Neural crest cell (in vitro differentiated cells): ENCODE measurements around the gene SLC13A3. TPM values are rescaled to one million over a fixed set of nuclear protein-coding genes. Genes with fewer than 3 reads are reported as not detected.

Source experiments
- DNase-seq: peaks from one replicate; pipeline ENCODE4 v3.0.0; 2021; ENCODE audit warnings: low read depth, mixed read lengths, low spot score
- H3K27ac Mint-ChIP-seq: one replicate; pipeline ENCODE4 v1.8.0; 2021; ENCODE audit warnings: mild to moderate bottlenecking, mixed read lengths; ENCODE audit not compliant: unreplicated experiment
- H3K27me3 Mint-ChIP-seq: 2 replicates; pipeline ENCODE4 v1.8.0; 2021; ENCODE audit warnings: low read depth, mild to moderate bottlenecking, mixed read lengths
- H3K36me3 Mint-ChIP-seq: 2 replicates; pipeline ENCODE4 v1.8.0; 2021; ENCODE audit warnings: low read depth, mild to moderate bottlenecking, mixed read lengths
- H3K4me1 Mint-ChIP-seq: 2 replicates; pipeline ENCODE4 v1.8.0; 2021; ENCODE audit warnings: mixed read lengths
- H3K4me3 Mint-ChIP-seq: one replicate; pipeline ENCODE4 v1.8.0; 2021; ENCODE audit warnings: mild to moderate bottlenecking, mixed read lengths
- H3K9me3 Mint-ChIP-seq: 2 replicates; pipeline ENCODE4 v1.8.0; 2021; ENCODE audit warnings: mixed read lengths
- CTCF ChIP-seq: fragments of 200-600 bp; sonication (generic); conservative IDR thresholded peaks from 2 replicates; pipeline ENCODE4 v1.5.0; 2021; ENCODE audit warnings: antibody characterized with exemption, mild to moderate bottlenecking
- total RNA-seq: library from RNA; stranded (reverse); gene quantifications from 2 replicates; pipeline ENCODE4 v1.2.1, GENCODE V29; 2021

SLC13A3 gene
- total RNA-seq, 1 donor from 2014 or later, result 6.7 TPM

DNA sequence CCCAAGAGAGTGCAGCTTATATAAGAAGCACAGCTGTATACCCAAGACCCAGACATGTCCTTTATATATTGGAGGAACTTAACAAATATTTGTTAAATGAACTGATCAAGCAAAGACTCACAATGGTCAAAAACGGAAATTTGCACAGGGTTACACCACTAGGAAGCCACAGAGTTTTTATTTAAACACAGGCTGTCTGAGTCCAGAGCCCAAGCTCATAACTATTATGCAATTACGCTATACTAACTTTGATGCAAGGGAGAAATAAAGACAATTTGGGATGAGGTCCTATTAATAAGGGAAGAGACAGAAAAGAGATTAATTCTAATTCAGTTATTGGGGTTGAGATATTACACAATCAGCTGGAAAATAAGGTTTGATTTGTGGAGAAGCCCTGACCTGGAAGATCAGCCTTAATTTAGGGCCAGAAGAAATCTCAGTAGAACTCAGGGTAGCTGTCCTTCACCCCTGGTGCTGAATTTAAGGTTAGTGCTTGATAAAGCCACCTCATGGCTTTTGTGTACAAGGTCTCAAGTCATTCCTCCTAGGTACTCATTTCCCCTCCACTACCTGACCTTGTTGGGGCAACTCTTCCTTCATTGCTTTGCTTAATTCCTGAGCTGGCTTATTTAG is 127.4 kb downstream of the SLC13A3 start:
- no peaks in the 10 kb centered on the region for H3K9me3 Mint-ChIP-seq
- no peak for TF ChIP-seq CTCF
- no peak overlapping the region for H3K27ac Mint-ChIP-seq
- peaks cover 63% of the 10 kb centered on the region for H3K27me3 Mint-ChIP-seq
- H3K4me3 Mint-ChIP-seq, result no peak overlapping the region
- DNase-seq, result no peak
- no peaks in the 10 kb centered on the region for H3K36me3 Mint-ChIP-seq
- no peaks in the 10 kb centered on the region for H3K4me1 Mint-ChIP-seq

DNA sequence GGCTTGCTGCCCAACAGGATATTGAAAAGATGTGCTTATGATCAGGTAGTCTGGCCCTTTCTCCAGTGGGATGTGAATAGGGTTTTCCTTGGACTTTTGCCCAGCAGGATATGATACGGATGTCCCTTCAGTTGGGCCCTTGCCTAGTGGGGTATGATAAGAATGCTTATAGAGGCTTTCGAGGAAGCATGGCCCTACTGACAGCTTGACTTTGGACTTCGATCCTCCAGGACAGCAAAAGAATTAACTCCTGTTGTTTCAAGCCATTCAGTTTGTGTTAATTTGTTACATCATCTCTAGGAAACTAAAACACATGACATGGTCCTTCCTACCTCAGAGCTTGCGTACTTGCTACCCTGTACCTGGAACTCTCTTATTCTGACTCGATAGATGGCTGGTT is 128.2 kb downstream of the SLC13A3 start:
- no peak for DNase-seq
- Mint-ChIP-seq H3K4me1 (no peaks in the 10 kb centered on the region), H3K27me3 (peaks cover 60% of the 10 kb centered on the region), H3K36me3 (no peaks in the 10 kb centered on the region), H3K27ac (peak overlapping the region; percentile 14), H3K4me3 (no peak overlapping the region), H3K9me3 (no peaks in the 10 kb centered on the region)
- no peak for TF ChIP-seq CTCF

DNA sequence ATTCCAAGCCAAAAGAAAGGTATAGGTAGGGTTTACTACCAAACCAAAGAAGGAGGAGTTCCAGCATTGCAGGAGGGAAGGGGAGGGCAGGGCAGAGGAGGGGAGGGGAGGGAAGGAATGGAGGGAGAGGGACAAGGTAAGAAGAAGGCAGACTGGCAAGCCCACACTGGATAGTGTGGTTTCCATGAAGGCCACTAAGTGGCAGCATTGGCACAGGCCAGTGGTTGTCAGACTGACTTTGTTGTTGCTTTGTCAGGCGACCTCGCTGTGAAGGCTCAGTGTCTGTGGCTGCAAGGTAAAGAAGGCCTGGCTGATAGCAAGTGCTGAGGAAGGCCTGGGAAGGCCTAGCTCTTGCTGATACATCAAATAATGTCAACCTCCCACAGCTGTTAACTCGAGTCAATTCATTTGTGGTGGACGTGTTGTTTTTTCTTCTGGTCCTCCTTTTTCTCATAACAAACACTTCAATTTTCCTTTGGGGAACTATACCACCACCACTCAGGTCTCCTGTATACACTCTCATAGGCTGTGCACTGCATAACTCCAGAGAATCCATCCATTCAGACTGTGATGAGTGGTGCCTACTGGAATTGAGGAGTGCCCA is 130.2 kb downstream of the SLC13A3 start:
- Mint-ChIP-seq H3K27me3 (peaks cover 55% of the 10 kb centered on the region), H3K4me3 (no peak overlapping the region), H3K27ac (no peak overlapping the region), H3K4me1 (no peaks in the 10 kb centered on the region), H3K9me3 (no peaks in the 10 kb centered on the region), H3K36me3 (no peaks in the 10 kb centered on the region)
- peak; percentile 74 for TF ChIP-seq CTCF
- DNase-seq, result peak; percentile 44

DNA sequence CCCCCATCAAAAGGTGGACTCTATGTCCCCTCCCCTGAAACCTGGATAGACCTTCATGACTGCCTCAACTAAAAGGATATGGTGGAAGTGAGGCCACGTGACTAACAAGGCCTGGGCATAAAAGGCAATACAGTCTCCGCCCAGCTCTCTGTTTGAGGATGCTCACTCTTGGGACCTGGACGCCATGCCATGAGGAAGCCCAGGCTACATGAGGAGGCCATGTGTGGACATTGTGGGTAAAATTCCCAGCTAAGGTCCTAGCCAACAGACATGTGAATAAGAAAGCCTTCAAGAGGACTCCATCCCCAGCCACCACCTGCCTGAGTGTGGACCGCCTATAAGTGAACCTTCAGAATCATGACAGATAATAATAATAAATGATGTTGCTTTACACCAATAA is 130.7 kb downstream of the SLC13A3 start:
- no peak for TF ChIP-seq CTCF
- Mint-ChIP-seq H3K4me3 (no peak overlapping the region), H3K9me3 (no peaks in the 10 kb centered on the region), H3K27ac (no peak overlapping the region), H3K4me1 (no peaks in the 10 kb centered on the region), H3K27me3 (peaks cover 54% of the 10 kb centered on the region), H3K36me3 (no peaks in the 10 kb centered on the region)
- DNase-seq, result no peak

- peaks cover 47% of the 10 kb centered on the region for H3K27me3 Mint-ChIP-seq
- H3K9me3 Mint-ChIP-seq, result no peaks in the 10 kb centered on the region
- TF ChIP-seq CTCF, result no peak
Observed at GRCh38 chr20:46519471-46520068, 131.7 kb downstream of the SLC13A3 start.

More at GRCh38 chr20:46519471-46520068, 131.7 kb downstream of the SLC13A3 start:
- no peaks in the 10 kb centered on the region for H3K36me3 Mint-ChIP-seq
- H3K4me1 Mint-ChIP-seq, result no peaks in the 10 kb centered on the region
- no peak overlapping the region for H3K27ac Mint-ChIP-seq
- no peak overlapping the region for H3K4me3 Mint-ChIP-seq
- DNase-seq, result no peak
